HCT116 (cell line): Measurements from ENCODE around the gene URB1. TPM values are rescaled to one million over a fixed set of nuclear protein-coding genes. Genes with fewer than 3 reads are reported as not detected.

Experiments
- ATAC-seq: fragments of 200-7000 bp; cut with Tn5 transposase; 2 replicates; pipeline ENCODE4 v1.9.1; 2020; ENCODE audit warnings: mild to moderate bottlenecking, moderate library complexity
- BruUV-seq: library from RNA; stranded (reverse); fragments of 400-500 nt; replicated peaks from 2 replicates; lab custom pipeline; 2021; lab: Mats Ljungman, UMichigan
- CTCF ChIA-PET: fragments of 300-600 bp; sonication (Branson Sonifier 250); formaldehyde crosslinking; loops from one replicate; lab custom pipeline; 2021; ENCODE audit warnings: antibody characterized with exemption; lab: Charles Lee
- POLR2A ChIA-PET: fragments of 300-600, 350-600 bp; sonication (Branson Sonifier 250); formaldehyde crosslinking; loops from one replicate; lab custom pipeline; 2021; ENCODE audit warnings: antibody characterized with exemption; lab: Charles Lee
- RAD21 ChIA-PET, 2 experiments: fragments of 300-600 bp; sonication (Branson Sonifier 250); formaldehyde crosslinking; loops; one replicate each; lab custom pipeline; 2023; ENCODE audit warnings: low total read pairs in 2 of 2; ENCODE audit not compliant: uncharacterized antibody in 2 of 2, unreplicated experiment in 2 of 2, low non-redundant PET in 1 of 2; lab: Charles Lee
- DNase-seq: peaks from one replicate; pipeline ENCODE4 v3.0.0-alpha.2; 2010; ENCODE audit warnings: low read depth, low spot score
- H2AFZ ChIP-seq: fragments of 200-600 bp; shearing (Covaris generic), sonication (generic); 2 replicates; pipeline ENCODE4 v1.6.1; 2017; ENCODE audit warnings: low read depth, mixed run types, mixed read lengths, antibody characterized with exemption, low read length; ENCODE audit not compliant: poor library complexity, severe bottlenecking
- H3K27ac ChIP-seq: 2 replicates; pipeline ENCODE4 v1.5.1; 2012; ENCODE audit warnings: low read depth, low read length
- H3K27me3 ChIP-seq: fragments of 200-600 bp; sonication (generic); 2 replicates; pipeline ENCODE4 v1.6.1; 2016; ENCODE audit warnings: mixed run types, low read length, mixed read lengths; ENCODE audit not compliant: insufficient read depth
- H3K36me3 ChIP-seq, 2 experiments: fragments of 200-500 bp in 1 of 2; fragments of 200-600 bp in 1 of 2; sonication (Bioruptor generic) in 1 of 2; sonication (generic) in 1 of 2; 2 replicates each; pipeline versions ENCODE4 v1.5.1 to v1.6.1; 2014 to 2016; ENCODE audit warnings: low read length in 2 of 2, inconsistent platforms in 1 of 2, mixed read lengths in 1 of 2, mixed run types in 1 of 2; ENCODE audit not compliant: insufficient read depth in 2 of 2, control insufficient read depth in 1 of 2
- H3K4me1 ChIP-seq, 2 experiments: fragments of 200-600 bp in 1 of 2; sonication (generic) in 1 of 2; 2 replicates each; pipeline versions ENCODE4 v1.5.1 to v1.6.1; 2012 to 2017; ENCODE audit warnings: low read length in 2 of 2, inconsistent platforms in 1 of 2, mild to moderate bottlenecking in 1 of 2, mixed read lengths in 1 of 2, mixed run types in 1 of 2, moderate library complexity in 1 of 2; ENCODE audit not compliant: insufficient read depth in 2 of 2, control insufficient read depth in 1 of 2
- H3K4me2 ChIP-seq: fragments of 200-600 bp; sonication (generic); 2 replicates; pipeline ENCODE4 v1.6.1; 2017; ENCODE audit warnings: mixed run types, low read length, mixed read lengths
- H3K4me3 ChIP-seq, 2 experiments: fragments of 200-600 bp in 1 of 2; sonication (generic) in 1 of 2; replicated peaks in 1 of 2; 2 replicates each; pipeline ENCODE4 v1.5.1; 2011 to 2016; ENCODE audit warnings: low read length in 2 of 2, control low read depth in 1 of 2, low read depth in 1 of 2, mild to moderate bottlenecking in 1 of 2, mixed read lengths in 1 of 2, mixed run types in 1 of 2
- H3K79me2 ChIP-seq: fragments of 200-600 bp; sonication (generic); 2 replicates; pipeline ENCODE4 v1.6.1; 2017; ENCODE audit warnings: mild to moderate bottlenecking, mixed run types, low read length, moderate library complexity, mixed read lengths; ENCODE audit not compliant: insufficient read depth
- H3K9ac ChIP-seq: fragments of 200-600 bp; sonication (generic); 2 replicates; pipeline ENCODE4 v1.6.1; 2016; ENCODE audit warnings: low read length, mixed read lengths
- H3K9me2 ChIP-seq: fragments of 200-600 bp; sonication (generic), shearing (Covaris generic); 2 replicates; pipeline ENCODE4 v1.6.1; 2017; ENCODE audit warnings: mixed run types, mild to moderate bottlenecking, moderate library complexity; ENCODE audit not compliant: insufficient read depth
- H3K9me3 ChIP-seq, 2 experiments: fragments of 200-500 bp in 1 of 2; fragments of 200-600 bp in 1 of 2; sonication (Bioruptor generic) in 1 of 2; sonication (generic) in 1 of 2; 2 replicates each; pipeline ENCODE4 v1.6.1; 2014 to 2017; ENCODE audit warnings: low read length in 2 of 2, mixed read lengths in 2 of 2, inconsistent platforms in 1 of 2, low read depth in 1 of 2, mild to moderate bottlenecking in 1 of 2, mixed run types in 1 of 2, moderate library complexity in 1 of 2; ENCODE audit not compliant: control insufficient read depth in 1 of 2, insufficient read depth in 1 of 2
- H4K20me1 ChIP-seq: fragments of 200-600 bp; sonication (generic), shearing (Covaris generic); 2 replicates; pipeline ENCODE4 v1.6.1; 2017; ENCODE audit warnings: mixed run types, mild to moderate bottlenecking, moderate library complexity; ENCODE audit not compliant: insufficient read depth
- CBX3 ChIP-seq: IDR thresholded peaks from 2 replicates; pipeline ENCODE4 v1.6.1; 2012; ENCODE audit warnings: low read depth
- CEBPB ChIP-seq: IDR thresholded peaks from 2 replicates; pipeline ENCODE4 v1.6.1; 2012; ENCODE audit warnings: low read depth
- CTCF ChIP-seq, 3 experiments: fragments of 200-600 bp in 1 of 3; sonication (generic) in 1 of 3; IDR thresholded peaks in 2 of 3; conservative IDR thresholded peaks in 1 of 3; 2 replicates each; pipeline ENCODE4 v1.5.1; 2012 to 2017; ENCODE audit warnings: low read depth in 2 of 3, low read length in 2 of 3, antibody characterized with exemption in 1 of 3, borderline replicate concordance in 1 of 3, control low read depth in 1 of 3, mild to moderate bottlenecking in 1 of 3, mixed read lengths in 1 of 3, mixed run types in 1 of 3, moderate library complexity in 1 of 3; ENCODE audit not compliant: insufficient read depth in 1 of 3
- EGR1 ChIP-seq: IDR thresholded peaks from 2 replicates; pipeline ENCODE4 v1.6.1; 2012; ENCODE audit warnings: low read depth
- EZH2 ChIP-seq: fragments of 200-600 bp; sonication (generic); IDR thresholded peaks from 2 replicates; pipeline ENCODE4 v1.6.1; 2017; ENCODE audit warnings: antibody characterized with exemption, mixed run types
- FOSL1 ChIP-seq: IDR thresholded peaks from 2 replicates; pipeline ENCODE4 v1.6.1; 2012; ENCODE audit warnings: low read depth
- JUND ChIP-seq: IDR thresholded peaks from 2 replicates; pipeline ENCODE4 v1.6.1; 2012
- POLR2A ChIP-seq: IDR thresholded peaks from 2 replicates; pipeline ENCODE4 v1.7.0; 2011; ENCODE audit warnings: borderline replicate concordance; ENCODE audit not compliant: insufficient read depth, insufficient read length; ENCODE audit errors: extremely low read depth
- SIN3A ChIP-seq: IDR thresholded peaks from 2 replicates; pipeline ENCODE4 v1.6.1; 2012; ENCODE audit warnings: low read depth
- SP1 ChIP-seq: IDR thresholded peaks from 2 replicates; pipeline ENCODE4 v1.6.1; 2012; ENCODE audit warnings: low read depth
- intact Hi-C: fragments of 100-400 bp; cut with micrococcal nuclease; formaldehyde crosslinking; loops from 2 replicates; pipeline ENCODE4 v1.10.0; 2022
- total RNA-seq: library from RNA; stranded (reverse); gene quantifications from one replicate; pipeline ENCODE4 v1.2.1, GENCODE V29; 2021; ENCODE audit not compliant: unreplicated experiment

URB1 gene
- total RNA-seq, 1 experiment from 2014 or later = 28.3 TPM

- ChIA-PET RAD21 (no interaction called here), CTCF (interaction anchor here (0.7 kb wide), 1 partner anchor 213 kb away, joined by 3 read pairs; no protein-coding TSS in a partner anchor), POLR2A (interaction anchor here (0.6 kb wide), 1 partner anchor 213 kb away, joined by 4 read pairs; no protein-coding TSS in a partner anchor)
- Histone ChIP-seq H3K9me3 (no peaks in the 10 kb centered on the region), H3K79me2 (peaks cover 89% of the 10 kb centered on the region), H3K36me3 (peaks cover 18 to 20% of the 10 kb centered on the region in 2 experiments; a peak in 3 of 4 replicates), H3K27ac (no peak overlapping the region), H3K9ac (no peak overlapping the region), H2AFZ (no peak overlapping the region), H3K4me2 (no peak overlapping the region), H4K20me1 (peaks cover 6% of the 10 kb centered on the region; the same call in 1 of the 2 replicates), H3K4me1 (peaks cover 17 to 27% of the 10 kb centered on the region in 2 experiments; a peak in 3 of 4 replicates), H3K9me2 (no peaks in the 10 kb centered on the region), H3K4me3 (no peak overlapping the region), H3K27me3 (no peaks in the 10 kb centered on the region)
- no TSS peak for BruUV-seq
- ATAC-seq (no peak), DNase-seq (no peak)
- TF ChIP-seq SIN3A (no peak), JUND (no peak), CEBPB (no peak), CTCF (IDR thresholded peaks at IDR 0.05 in 2 of 3, conservative IDR thresholded peaks at IDR 0.05 in 1 of 3; ENCODE audit: borderline replicate concordance in 1 of 3, insufficient read depth in 1 of 3, low read depth in 2 of 3, low read length in 2 of 3) (no peak), EGR1 (no peak), SP1 (no peak), EZH2 (no peak), FOSL1 (no peak), POLR2A (no peak), CBX3 (no peak)
- intact Hi-C loops = no loop called here
Measured at GRCh38 chr21:32388306-32388705, 4.5 kb downstream of the URB1 start.
